ENCODE data around the gene CDH23.

CDH23 gene

DNA sequence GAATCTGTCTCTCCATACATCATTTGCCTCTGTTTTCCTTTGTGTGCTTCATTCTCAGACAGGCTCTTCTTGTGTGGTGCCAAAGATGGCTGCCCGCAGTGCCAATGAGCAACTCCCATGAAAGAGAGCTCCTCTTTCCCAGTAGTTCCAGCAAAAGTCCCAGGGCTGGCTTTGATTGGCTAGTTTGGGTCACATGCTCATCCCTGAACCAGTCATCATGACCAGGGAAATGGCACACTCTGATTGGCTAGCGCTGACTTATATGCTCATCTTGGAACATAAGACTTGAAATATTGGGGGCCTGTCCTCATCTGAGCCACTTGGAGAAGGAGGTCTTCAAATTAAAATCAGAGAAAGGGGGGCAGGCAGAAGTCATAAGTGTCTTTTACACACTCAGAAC lies 112.7 kb downstream of the CDH23 start:
- TF ChIP-seq, protein P1, sequence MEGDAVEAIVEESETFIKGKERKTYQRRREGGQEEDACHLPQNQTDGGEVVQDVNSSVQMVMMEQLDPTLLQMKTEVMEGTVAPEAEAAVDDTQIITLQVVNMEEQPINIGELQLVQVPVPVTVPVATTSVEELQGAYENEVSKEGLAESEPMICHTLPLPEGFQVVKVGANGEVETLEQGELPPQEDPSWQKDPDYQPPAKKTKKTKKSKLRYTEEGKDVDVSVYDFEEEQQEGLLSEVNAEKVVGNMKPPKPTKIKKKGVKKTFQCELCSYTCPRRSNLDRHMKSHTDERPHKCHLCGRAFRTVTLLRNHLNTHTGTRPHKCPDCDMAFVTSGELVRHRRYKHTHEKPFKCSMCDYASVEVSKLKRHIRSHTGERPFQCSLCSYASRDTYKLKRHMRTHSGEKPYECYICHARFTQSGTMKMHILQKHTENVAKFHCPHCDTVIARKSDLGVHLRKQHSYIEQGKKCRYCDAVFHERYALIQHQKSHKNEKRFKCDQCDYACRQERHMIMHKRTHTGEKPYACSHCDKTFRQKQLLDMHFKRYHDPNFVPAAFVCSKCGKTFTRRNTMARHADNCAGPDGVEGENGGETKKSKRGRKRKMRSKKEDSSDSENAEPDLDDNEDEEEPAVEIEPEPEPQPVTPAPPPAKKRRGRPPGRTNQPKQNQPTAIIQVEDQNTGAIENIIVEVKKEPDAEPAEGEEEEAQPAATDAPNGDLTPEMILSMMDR (IDR thresholded peaks at IDR 0.05) = no peak
- no peak for TF ChIP-seq ZFX (IDR thresholded peaks at IDR 0.05; ENCODE audit: borderline replicate concordance)
- no peak overlapping the region for H3K27ac ChIP-seq

DNA sequence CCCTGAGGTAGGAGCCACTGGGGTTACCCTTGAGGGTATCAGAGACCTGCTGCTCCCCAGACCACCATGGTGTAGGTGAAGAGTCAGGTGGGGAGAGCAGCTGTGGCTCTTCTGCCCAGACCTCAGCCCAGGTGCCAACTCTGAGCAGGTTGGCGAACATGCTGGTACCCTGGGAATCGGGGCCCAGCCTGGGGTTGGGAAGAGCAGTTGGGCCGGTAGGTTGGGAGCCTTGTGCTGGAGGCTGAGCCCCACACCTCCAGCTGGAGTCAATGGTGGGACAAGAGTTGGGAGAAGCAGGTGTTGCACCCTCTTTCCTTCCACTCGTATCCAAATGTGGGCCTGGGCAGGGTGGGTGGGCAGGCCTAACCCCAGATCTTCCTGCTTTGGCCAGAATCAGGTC lies 114.5 kb downstream of the CDH23 start:
- no peak overlapping the region for H3K27ac ChIP-seq

DNA sequence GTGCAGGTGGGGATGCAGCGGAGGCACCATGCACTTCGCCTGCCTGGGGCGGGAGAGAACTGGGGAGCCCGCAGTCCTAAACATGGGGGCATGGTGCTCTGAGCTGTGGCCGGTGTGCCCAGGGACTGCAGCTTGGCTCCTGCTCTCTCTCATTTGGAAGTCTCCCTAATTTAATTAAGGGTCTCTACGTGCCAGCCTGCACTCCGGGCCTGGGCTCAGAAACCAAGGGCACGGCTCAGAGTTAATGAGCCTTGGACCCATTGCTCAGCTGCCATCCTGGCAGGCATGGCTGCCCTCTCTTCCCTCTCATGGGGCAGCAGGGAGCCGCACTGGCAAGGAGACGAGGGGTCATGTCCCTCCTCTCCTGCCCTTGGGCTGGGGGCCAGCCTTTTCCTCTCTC lies 115.6 kb downstream of the CDH23 start:
- peak overlapping the region; percentile 40; the same call in 1 of the 2 replicates for H3K27ac ChIP-seq
- no peak for TF ChIP-seq ZFX (IDR thresholded peaks at IDR 0.05; ENCODE audit: borderline replicate concordance)
- TF ChIP-seq, protein P1 (IDR thresholded peaks at IDR 0.05) = no peak

More for the DNA sequence above, 114.5 kb downstream of the CDH23 start:
- TF ChIP-seq, protein P1 (IDR thresholded peaks at IDR 0.05) = no peak
- TF ChIP-seq ZFX (IDR thresholded peaks at IDR 0.05; ENCODE audit: borderline replicate concordance) = no peak

DNA sequence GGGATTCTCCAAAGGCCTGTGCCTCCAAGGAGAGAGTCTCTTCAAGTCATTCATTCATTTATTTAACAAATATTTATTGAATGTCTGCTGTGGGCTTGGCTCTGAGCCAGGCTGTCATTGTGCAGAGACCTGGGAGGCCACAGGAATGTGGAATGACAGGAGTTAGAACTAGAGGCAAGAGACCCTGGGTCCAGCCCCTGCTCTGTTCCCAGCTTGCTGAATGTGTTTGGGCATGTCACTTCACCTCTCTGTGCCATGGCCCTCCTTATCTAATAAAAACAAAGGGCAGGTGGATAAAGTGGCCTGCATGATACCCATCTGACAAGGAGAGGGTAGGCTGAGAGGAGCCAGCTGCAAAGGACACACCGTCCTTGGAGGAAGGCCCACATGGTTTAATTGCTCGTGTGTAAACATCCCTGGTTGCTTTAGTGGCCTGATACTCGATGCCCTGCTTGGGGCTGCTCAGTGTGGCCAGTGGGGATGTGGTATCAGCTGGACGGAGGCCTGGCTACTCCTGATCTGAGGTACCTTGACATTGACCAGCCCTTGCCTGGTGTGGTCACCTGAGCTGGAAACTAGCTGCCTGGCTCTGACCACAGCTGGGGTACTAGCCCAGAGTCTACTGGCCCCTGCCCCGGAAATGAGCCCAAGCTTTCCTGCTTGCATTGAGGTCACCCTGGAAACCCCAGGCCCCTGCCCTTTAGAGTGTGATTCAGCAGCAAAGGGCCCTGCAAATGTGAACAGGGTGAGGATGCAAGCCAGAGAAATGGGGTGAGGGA lies 116.2 kb downstream of the CDH23 start:
- peak overlapping the region; percentile 40; the same call in 1 of the 2 replicates for H3K27ac ChIP-seq
- TF ChIP-seq, protein P1 (IDR thresholded peaks at IDR 0.05) = no peak
- TF ChIP-seq ZFX (IDR thresholded peaks at IDR 0.05; ENCODE audit: borderline replicate concordance) = no peak

DNA sequence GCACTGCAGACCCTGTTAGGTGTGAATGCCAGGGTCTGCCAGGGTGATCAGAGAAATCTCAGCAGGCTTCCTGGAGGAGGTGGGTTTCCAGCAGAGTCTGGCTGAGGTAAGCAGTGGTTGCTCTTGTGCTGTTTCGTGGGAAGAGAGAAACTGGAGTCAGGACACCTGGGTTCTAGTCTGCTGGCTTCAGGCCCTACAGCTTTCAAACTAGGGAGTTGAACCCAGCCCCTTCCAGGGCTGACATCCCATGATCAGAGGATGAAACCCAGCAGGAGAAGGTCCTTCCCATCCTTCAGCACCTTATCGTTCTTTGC lies 116.8 kb downstream of the CDH23 start:
- TF ChIP-seq, protein P1 (IDR thresholded peaks at IDR 0.05) = no peak
- TF ChIP-seq ZFX (IDR thresholded peaks at IDR 0.05; ENCODE audit: borderline replicate concordance) = no peak

DNA sequence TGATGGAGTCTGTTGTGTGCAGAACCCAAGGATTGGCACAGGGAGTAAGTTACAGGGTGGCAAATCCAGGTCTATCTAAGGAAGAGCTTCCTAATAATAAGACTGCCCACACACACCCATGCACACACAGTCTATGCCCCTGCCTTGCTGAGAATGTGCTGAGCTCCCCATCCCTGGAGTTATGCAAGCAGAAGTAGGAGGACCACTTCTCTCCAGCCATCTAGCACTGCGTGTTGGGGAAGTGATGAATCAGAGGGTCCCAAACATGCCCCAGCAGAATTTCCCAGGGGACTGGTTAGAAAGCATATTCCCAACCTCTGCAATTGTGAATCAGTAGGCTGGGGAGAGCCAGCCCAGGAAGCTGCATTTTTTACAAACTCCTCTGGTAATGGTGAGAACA lies 117.2 kb downstream of the CDH23 start:
- H3K27ac ChIP-seq = no peak overlapping the region
- TF ChIP-seq, protein P1 (IDR thresholded peaks at IDR 0.05) = no peak
- no peak for TF ChIP-seq ZFX (IDR thresholded peaks at IDR 0.05; ENCODE audit: borderline replicate concordance)

More for the DNA sequence above, 116.8 kb downstream of the CDH23 start:
- H3K27ac ChIP-seq = no peak overlapping the region

DNA sequence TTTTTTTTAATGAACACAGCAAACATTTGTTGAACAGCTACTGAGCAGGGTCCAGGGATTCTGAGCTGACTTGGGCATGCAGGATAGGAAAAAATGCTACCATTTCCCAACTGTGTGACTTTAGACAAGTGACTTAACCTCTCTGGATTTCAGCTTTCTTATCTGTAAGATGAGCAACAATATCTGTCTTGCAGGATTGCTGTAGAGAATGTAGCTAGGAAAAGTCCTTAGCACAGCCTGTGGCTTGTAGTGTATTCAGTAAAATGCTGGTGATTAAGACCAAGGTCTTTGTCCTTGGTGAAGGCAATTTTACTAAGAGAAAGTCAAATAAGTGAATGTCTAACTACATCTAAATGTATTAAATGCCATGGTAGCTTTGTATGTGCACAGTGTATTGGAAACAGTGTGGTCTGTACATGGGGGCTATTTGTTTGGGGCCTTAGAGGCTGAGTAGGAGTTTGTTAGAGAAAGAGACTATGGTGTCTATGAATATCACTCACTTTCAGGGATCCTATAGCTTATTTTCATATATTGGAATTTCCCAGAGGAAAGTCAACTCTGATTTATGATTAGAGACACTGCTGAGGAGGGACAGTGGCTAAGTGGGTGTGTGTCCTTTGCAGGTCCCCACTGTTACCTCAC lies 118.9 kb downstream of the CDH23 start:
- no peak for TF ChIP-seq ZFX (IDR thresholded peaks at IDR 0.05; ENCODE audit: borderline replicate concordance)
- TF ChIP-seq, protein P1 (IDR thresholded peaks at IDR 0.05) = no peak
- no peak overlapping the region for H3K27ac ChIP-seq

All from 22Rv1 (cell line).